ENCODE results near the gene FOXP4. TPM values are rescaled to one million over a fixed set of nuclear protein-coding genes. Genes with fewer than 3 reads are reported as not detected.

FOXP4 gene
- polyA plus RNA-seq, 3 donors, result 34.3 to 48.4 (median 45.7) TPM

GRCh38 chr6:41623330-41623729, 77.1 kb downstream of the FOXP4 start:
- DNase-seq, result no peak

DNA sequence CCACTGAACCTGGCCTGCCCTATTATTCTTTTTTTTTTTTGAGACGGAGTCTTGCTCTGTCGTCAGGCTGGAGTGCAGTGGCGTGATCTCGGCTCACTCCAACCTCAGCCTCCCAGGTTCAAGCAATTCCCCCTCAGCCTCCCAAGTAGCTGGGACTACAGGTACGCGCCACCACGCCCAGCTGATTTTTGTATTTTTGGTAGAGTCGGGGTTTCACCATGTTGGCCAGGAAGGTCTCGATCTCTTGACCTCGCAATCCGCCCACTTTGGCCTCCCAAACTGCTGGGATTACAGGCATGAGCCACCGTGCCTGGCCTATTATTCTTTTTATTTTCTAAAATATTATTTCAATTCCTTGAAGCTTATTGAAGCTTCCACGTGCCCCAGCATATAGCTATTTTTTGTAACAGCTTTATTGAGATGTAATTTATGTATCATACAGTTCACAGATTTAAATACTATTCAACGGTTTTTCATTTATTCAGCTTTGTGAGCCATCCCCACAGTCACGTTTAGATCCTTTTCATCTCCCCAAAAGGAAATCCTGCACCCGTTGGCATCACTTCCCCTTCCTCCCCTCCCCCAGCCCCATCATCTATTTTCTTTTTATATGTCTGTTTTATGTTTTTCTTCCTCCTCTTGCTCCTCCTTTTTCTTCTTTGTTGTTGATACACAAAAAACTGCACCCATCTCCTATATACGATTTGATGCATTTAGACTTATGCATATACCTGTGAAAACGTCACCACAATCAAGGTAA, 78.6 kb downstream of the FOXP4 start:
- no peak for DNase-seq

GRCh38 chr6:41625442-41625841, 79.3 kb downstream of the FOXP4 start:
- DNase-seq, result no peak

DNA sequence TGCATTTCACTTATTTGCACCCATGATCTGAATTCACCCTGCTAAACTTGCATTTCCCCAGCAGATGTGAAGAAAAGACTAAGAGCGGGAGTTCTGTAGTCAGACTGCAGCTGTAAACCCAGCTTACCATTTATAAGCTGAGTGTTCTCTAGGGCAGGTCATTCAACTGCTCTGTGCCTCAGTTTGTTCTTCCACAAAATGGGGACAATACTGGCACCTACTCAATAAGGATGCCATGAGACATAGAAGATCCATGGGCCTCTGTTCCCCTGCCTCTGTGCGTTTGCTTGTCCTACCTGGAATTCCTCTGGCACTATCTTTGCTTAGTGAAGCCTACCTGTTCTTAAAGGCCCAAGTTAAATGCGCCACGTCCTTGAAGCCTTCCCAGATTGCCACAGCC, 79.8 kb downstream of the FOXP4 start:
- DNase-seq, result no peak

DNA sequence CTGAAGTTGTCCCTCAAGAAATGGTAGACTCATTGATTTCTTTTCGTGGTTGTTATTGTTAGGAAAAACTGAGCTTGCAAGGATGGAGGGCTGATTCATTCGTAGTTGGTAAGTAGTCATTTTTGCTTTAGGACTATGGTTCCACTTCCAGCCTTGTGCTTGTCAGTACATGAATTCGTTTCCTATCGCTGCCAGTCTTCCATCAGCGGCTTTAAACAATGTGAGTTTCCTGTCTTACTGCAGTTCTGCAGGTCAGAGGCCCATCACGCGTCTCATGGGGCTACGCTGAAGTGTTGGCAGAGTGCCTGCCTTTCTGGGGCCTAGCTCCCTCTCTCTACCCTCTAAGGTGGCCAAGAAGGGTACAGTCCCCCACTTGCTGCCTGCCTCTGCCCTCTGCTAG, 80.7 kb downstream of the FOXP4 start:
- no peak for DNase-seq

GRCh38 chr6:41629128-41629527, 82.9 kb downstream of the FOXP4 start:
- no peak for DNase-seq

- no peak for DNase-seq
Observed at GRCh38 chr6:41630069-41630468, 83.9 kb downstream of the FOXP4 start.

DNA sequence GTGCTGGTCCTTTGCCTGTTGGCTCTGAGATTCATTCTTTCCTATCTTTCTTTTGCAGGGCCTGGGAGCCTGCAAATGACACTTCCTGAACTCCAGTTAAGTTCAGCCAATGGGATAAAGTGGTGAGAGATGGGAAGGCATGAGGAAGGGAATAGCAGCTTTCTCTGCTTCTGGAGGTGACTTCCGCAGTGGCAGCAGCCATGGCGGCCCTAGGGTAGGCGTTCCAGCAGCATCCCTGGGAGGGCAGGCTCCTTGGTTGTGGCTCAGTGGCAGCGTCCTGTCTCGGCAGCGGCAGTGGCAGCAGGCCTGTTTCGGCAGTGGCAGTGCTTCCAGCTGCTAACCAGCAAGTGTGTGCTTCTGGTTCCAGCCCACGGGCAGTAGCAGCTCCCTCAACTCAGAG, 84.8 kb downstream of the FOXP4 start:
- DNase-seq, result no peak

DNA sequence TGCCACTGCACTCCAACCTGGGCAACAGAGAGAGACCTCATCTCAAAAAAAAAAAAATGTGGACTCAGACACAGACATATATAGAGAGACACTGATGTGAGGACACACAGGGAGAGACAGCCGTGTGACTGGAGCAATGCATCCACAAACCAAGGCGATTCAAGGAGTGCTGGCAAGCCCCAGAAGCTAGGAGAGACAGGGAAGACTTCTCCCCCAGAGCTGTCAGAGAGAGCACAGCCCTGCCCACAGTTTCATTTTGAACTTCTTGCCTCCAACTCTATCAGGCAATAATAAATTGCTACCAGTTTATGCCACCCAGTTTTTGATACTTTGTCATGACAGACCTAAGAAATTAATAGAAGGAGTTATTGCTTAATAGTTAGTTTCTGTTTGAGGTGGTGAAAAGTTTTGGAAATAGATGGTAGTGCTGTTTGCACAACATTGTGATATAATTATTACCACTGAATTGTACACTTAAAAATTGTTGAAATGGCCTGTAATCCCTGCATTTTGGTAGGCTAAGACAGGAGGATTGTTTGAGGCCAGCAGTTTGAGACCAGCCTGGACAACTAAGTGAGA, 87.0 kb downstream of the FOXP4 start:
- DNase-seq, result no peak

- no peak for DNase-seq
Observed at GRCh38 chr6:41634657-41635056, 88.5 kb downstream of the FOXP4 start.

GRCh38 chr6:41635365-41635764, 89.2 kb downstream of the FOXP4 start:
- no peak for DNase-seq

GRCh38 chr6:41636833-41637193, 90.6 kb downstream of the FOXP4 start:
- DNase-seq, result no peak

DNA sequence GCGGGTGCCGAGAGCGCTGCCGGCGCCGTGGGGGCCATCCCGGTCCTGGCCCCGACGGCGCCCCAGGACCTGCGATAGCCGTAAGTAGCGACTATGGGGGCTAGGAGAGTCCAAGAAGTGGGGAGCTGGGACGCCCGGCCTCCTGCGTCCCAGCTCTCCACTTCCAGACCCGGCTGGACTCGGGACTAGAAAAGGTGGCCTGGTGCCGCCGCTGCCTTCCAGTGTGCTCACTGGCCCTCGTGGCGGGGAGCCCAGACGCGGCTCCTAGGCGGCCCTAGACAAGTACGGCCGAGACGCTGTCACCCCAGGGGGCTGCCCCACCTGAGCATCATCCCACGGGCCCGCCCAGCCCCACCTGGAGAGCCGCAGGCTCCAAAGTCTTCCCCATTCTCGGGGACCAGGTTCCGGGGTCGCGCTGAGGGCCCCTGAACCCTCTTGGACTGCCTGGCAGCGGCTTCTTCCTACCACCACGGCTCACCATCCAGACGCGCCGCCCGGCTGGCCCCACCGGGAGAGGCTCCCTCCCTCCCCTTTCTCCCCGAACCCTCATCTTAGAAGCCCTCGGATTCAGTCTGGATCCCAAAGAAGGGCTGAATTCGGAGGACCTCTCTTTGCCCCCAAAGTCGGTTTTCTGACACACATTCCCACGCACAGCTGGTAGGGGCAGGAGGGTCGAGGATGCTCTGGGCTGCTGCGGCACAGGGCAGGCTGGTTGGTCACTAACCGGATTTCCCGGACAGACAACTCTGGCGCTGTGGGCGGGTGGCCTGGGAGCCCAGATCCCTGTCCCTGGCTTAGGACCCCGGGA, 91.2 kb downstream of the FOXP4 start:
- no peak for DNase-seq

DNA sequence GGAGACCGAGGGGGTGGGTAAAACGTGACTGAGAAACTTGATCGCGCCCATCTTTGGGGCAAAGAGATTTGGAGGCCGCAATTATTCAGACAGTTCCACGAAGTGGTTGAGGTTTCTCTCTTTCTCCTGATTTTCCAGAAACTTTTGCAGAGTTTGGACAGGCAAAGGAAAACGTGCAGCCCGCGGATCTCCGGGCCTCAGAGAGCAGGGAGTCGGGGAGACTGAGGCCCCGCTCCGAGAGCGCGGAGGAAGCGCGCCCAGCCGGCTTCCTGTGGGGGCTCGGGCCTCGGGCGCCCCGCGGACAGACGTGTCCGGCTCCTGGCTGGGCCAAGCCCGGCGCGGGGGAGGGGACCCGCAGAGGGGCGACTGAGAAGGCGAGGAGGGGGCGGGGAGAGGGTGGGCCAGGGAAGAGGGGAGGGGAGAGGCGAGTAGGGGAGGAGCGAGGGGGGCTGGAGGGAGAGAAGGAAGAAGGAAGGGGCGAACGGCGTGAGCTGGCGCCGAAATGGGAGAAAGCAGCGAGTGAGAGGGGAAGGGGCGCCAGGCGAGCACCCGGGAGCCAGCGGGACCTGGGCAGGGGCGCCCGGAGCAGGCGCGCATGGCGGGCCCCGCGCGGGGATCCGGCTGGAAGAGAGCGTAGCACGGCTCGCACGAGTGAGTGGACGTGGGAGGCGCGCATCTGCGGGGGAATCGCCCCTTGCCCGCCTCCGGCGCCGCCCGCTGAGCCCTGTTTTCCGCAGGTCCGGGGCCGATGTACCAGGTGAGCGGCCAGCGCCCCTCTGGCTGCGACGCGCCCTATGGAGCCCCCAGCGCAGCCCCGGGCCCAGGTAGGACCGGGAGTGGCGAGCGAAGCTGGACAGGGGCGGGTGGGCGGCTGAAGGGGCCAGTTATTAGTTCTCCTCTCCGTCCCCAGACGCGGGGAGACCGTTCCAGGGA, 92.1 kb downstream of the FOXP4 start, which contains the start of gene MDFI:
MDFI (plus strand) TSS at position 467 of the 933 bp plus-strand sequence; CDS start at position 749, 282 bp downstream.
- peak; percentile 76 for DNase-seq

DNA sequence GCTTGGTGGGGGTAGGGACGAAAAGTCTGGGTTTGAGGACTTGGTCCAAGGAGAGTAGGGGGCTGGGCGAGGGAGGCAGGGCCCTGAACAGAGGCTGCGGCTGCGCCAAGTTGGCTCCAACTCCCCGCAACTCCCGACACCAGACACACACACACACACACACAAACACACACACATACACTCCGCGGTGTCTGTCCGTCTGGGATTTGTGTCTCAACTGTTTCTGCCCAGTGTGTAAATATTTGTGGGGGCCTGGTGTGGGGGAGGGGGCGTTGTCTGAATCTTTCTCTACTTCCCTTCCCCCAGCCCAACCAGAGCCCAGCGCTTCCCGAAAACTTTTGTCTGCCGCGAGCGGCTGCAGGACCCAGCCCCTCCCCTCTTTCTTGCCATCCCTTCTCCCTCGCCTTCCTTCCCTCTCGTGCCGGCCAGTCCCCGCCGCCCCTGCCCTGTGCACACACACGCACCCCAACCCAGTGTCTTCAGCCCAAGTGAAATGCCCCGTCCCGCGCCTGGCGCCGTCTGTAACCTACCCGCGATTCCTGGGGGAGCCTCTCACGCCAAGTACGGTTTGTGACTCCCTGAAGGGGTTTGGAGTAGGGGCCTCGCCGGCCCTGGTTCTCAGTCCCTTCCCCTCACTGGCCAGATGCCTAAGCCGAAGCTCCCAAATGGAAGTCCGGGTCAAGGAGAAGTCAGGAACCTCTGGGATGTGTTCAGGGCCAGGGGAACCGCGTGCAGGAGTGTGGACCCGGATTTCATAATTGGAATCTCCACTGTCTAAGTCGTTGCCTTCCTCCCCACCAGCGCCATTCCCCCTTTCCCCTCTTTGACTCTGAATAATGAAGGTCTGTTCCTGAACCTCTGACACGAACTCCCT, 93.0 kb downstream of the FOXP4 start:
- DNase-seq, result no peak

DNA sequence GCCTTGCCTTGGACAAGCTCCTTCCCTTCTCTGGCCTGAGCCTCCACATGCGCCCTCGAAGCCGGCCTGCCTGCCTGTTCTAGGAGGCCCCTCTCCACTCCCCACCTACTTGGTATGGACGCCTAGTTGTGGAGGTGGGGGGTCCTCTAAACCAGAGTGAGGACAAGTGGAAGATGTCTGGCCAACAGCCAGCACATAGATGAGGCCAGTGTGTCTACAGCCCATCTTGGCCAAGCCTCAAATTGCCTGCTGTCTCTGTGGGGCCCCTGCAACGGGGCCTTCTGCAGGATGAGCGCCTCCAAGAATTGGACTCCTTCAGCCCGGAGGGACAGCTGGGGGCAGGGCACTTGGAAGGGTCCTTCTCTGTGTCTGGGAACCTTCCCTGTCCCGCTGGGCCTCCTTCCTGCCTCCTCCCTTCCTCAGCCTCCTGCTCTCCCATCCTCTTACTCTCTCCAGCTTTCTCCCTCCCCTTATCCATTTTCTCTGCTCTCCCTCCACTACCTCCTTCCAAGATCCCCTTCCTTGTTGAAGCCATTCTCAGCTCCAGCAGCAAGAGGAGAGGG, 93.7 kb downstream of the FOXP4 start:
- DNase-seq, result no peak

DNA sequence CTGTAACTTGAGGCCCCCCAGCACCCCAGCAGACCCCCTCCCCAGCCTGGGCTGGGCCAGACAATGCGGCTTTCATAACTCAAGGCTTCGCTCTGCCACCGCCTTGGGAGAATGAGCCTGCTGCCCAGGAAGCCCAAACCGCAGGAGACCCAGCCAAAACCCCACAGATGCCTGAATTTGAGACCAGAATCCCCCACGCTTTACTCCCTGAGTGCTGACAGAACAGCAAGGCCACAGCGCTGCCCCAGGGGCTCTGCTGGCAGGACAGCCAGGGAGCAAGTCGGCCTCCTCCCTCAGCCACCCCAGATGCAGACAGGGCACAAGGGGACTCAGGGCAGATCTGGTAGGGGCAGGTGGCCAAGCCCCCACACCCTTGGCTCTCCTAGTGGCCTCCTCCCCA, 94.2 kb downstream of the FOXP4 start:
- DNase-seq, result no peak

DNA sequence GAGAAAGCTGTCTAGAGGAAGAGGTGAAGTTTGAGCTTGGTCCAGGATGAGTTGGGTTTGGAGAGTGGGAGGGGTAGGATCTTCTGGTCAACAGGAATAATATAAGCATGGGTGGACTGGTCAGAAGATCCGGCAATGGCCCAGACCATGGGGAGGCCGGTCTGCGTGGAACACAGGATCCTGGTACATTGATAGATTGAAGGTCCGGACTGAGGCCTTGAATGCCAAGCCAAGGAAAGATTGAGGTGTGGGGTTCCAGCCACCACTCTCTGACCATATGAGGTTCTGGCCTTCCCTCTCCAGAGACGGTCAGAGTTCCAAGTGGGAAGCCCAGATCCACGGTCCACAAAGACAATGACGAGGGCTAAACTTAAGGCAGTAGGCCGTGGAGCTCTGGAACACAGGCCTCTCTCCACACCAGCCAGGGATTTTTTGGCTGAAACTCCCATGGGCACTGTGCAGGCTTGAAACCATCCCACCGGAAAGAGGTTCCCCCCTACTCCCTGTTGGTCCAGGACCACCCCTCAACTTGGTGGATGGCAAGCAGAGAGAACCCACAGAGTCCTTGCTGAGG, 95.3 kb downstream of the FOXP4 start:
- no peak for DNase-seq

- no peak for DNase-seq
Observed at GRCh38 chr6:41642090-41642959, 96.1 kb downstream of the FOXP4 start.

All from renal pelvis (tissue), 4 donors.